Ovary (tissue), 9 donors: Measurements from ENCODE around the gene SRSF6. TPM values are rescaled to one million over a fixed set of nuclear protein-coding genes. Genes with fewer than 3 reads are reported as not detected.

Source experiments
- DNase-seq, 5 donors: peaks; one replicate each; pipeline ENCODE4 v3.0.0-alpha.2; 2019 to 2020
- H3K27ac ChIP-seq, 2 donors: fragments of 200-600 bp; one replicate each; pipeline versions ENCODE4 v1.5.1 to v1.8.0; 2019 to 2022
- H3K27me3 ChIP-seq: fragments of 200-600 bp; one replicate; pipeline ENCODE4 v1.8.0; 2022
- H3K36me3 ChIP-seq: fragments of 200-600 bp; sonication (generic); one replicate; pipeline ENCODE4 v1.5.1; 2019
- H3K4me1 ChIP-seq: one replicate; pipeline ENCODE4 v1.8.1; 2013; ENCODE audit warnings: mild to moderate bottlenecking, moderate library complexity; ENCODE audit not compliant: insufficient read depth
- H3K4me3 ChIP-seq: fragments of 200-600 bp; sonication (generic); one replicate; pipeline ENCODE4 v1.5.1; 2017
- H3K9me3 ChIP-seq, 2 donors: fragments of 200-600 bp in 1 of 2; sonication (generic) in 1 of 2; one replicate each; pipeline versions ENCODE4 v1.5.1 to v1.8.1; 2013 to 2019; ENCODE audit warnings: mild to moderate bottlenecking in 1 of 2, moderate library complexity in 1 of 2
- CTCF ChIP-seq, 3 donors: fragments of 450-650 bp in 2 of 3; fragments of 200-600 bp in 1 of 3; IDR thresholded peaks; one replicate each; pipeline versions ENCODE4 v1.5.1 to v1.8.0; 2016 to 2022; ENCODE audit warnings: antibody characterized with exemption in 3 of 3, mild to moderate bottlenecking in 1 of 3
- EP300 ChIP-seq: sonication (generic); formaldehyde crosslinking; IDR thresholded peaks from one replicate; pipeline ENCODE4 v1.6.1; 2017; ENCODE audit warnings: antibody characterized with exemption
- POLR2A ChIP-seq: fragments of 450-650 bp; IDR thresholded peaks from one replicate; pipeline ENCODE4 v1.6.1; 2017; ENCODE audit warnings: antibody characterized with exemption, mild to moderate bottlenecking, moderate library complexity
- WGBS, 3 donors: extraction: QIAGEN DNeasy Blood & Tissue Kit in 1 of 3; methylation state at CpG; one replicate each; pipeline versions ENCODE4 v1.1.5 to v1.1.7; 2013 to 2017; 5-methylcytosine and 5-hydroxymethylcytosine counted together
- intact Hi-C, 4 donors: fragments of 100-400 bp; cut with DNase I; formaldehyde crosslinking; loops; one replicate each; pipeline versions ENCODE4 v1.11.0 to v1.15.1; 2022 to 2023
- polyA plus RNA-seq, 2 donors: library from polyadenylated mRNA; stranded (reverse); fragments of 200-250 nt in 1 of 2; fragments of 350-450 nt in 1 of 2; fragmentation: Illumina TruSeq in 1 of 2; extraction: RNeasy Lipid Tissue Mini Kit (QIAGEN cat#74804) in 1 of 2; gene quantifications; one replicate each; pipeline ENCODE4 v1.2.3, GENCODE V29; 2013 to 2014
- total RNA-seq, 7 donors: library from RNA; depleted of rRNA in 2 of 7; stranded (reverse); fragments of >200 nt in 2 of 7; fragmentation: NEBNext Ultra II Directional in 3 of 7; extraction: Animal tissue kit (Norgen Biotek cat#: 25700) in 3 of 7; gene quantifications; one replicate each; pipeline versions ENCODE4 v1.1.0 to v1.2.4, GENCODE V29; 2016 to 2023
- donor health status: DM: no; HTN: no; CAD: no; lungs with moderate emphysema.
- donor health status: DM: no; HTN: no; CAD: no.
- donor health status: Bipolar disorder and iron deficiency.
- donor health status: DM: yes; HTN: yes; CAD: no.
- donor health status: DM: no; HTN: no; CAD: no.
- donor health status: DM: yes; HTN: yes; CAD: no.

Gene SRSF6
- total and polyA plus RNA-seq, 9 donors: 69.7 to 163 (median 122) TPM

- H3K36me3 ChIP-seq: no peaks in the 10 kb centered on the region
- intact Hi-C loops: no loop called here
Observed at GRCh38 chr20:43462660-43463526, 5.2 kb downstream of the SRSF6 start.

GRCh38 chr20:43463527-43464218, 6.0 kb downstream of the SRSF6 start:
- no peak overlapping the region for H3K27ac ChIP-seq
- WGBS, 3 donors: 67 to 72% (median 69%) methylated on average over 3 of the region's 3 CpGs
- TF ChIP-seq POLR2A (no peak), CTCF (IDR thresholded peaks at IDR 0.05) (no peak), EP300 (no peak)
- intact Hi-C loops: no loop called here
- H3K4me1 ChIP-seq: peaks cover 5% of the 10 kb centered on the region
- no peaks in the 10 kb centered on the region for H3K27me3 ChIP-seq
- H3K4me3 ChIP-seq: no peak overlapping the region
- no peak for DNase-seq
- H3K9me3 ChIP-seq: no peaks in the 10 kb centered on the region
- H3K36me3 ChIP-seq: no peaks in the 10 kb centered on the region

More at GRCh38 chr20:43462660-43463526, 5.2 kb downstream of the SRSF6 start:
- no peak overlapping the region for H3K27ac ChIP-seq
- no peak for TF ChIP-seq CTCF (IDR thresholded peaks at IDR 0.05)
- no peak for TF ChIP-seq EP300
- no peak for TF ChIP-seq POLR2A
- peaks cover 7% of the 10 kb centered on the region for H3K4me1 ChIP-seq
- H3K4me3 ChIP-seq: no peak overlapping the region
- H3K9me3 ChIP-seq: no peaks in the 10 kb centered on the region
- no peak for DNase-seq
- no peaks in the 10 kb centered on the region for H3K27me3 ChIP-seq
- 80 to 86% (median 83%) methylated on average over 4 of the region's 4 CpGs for WGBS, 3 donors

GRCh38 chr20:43464219-43464790, 6.6 kb downstream of the SRSF6 start:
- intact Hi-C loops: no loop called here
- Histone ChIP-seq H3K36me3 (no peaks in the 10 kb centered on the region), H3K4me1 (peaks cover 1% of the 10 kb centered on the region), H3K27ac (no peak overlapping the region), H3K4me3 (no peak overlapping the region), H3K9me3 (no peaks in the 10 kb centered on the region), H3K27me3 (no peaks in the 10 kb centered on the region)
- WGBS, 3 donors: 88 to 91% (median 90%) methylated on average over 9 of the region's 9 CpGs
- DNase-seq: no peak
- TF ChIP-seq POLR2A (no peak), CTCF (IDR thresholded peaks at IDR 0.05) (no peak)

- WGBS, 3 donors: 97 to 100% (median 98%) methylated on average over 2 of the region's 2 CpGs
- Histone ChIP-seq H3K27ac (no peak overlapping the region), H3K4me1 (no peaks in the 10 kb centered on the region), H3K27me3 (no peaks in the 10 kb centered on the region), H3K36me3 (no peaks in the 10 kb centered on the region), H3K9me3 (no peaks in the 10 kb centered on the region), H3K4me3 (no peak overlapping the region)
- intact Hi-C loops: no loop called here
- no peak for DNase-seq
- TF ChIP-seq EP300: no peak
- no peak for TF ChIP-seq CTCF (IDR thresholded peaks at IDR 0.05)
- TF ChIP-seq POLR2A: no peak
Observed at GRCh38 chr20:43465625-43465943, 7.9 kb downstream of the SRSF6 start.
